ENCODE measurements around the gene RAD18.

Gene RAD18

DNA sequence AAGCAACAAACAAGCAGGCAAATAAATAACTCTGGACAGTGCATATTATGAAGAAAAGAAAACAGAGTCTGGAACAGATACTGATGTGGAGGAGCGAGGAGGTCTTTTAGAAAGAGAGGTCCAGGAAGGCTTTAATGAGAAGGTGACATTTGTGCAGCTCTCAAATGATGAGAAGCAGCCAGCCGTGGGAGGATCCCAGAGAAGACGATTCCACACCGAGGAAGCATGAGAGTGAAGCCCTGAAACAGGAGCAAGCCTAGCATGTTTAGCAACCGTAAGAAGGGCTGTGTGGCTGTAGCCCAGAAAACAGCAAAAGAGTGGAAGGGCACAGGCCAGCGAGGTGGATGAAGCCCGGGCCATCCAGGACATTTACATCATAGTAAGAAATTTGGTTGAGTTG lies 93.1 kb downstream of the RAD18 start:
- no peaks in the 10 kb centered on the region for H3K9me2 ChIP-seq (ENCODE audit: low read depth, low read length)
- no peaks in the 10 kb centered on the region for H3K9me3 ChIP-seq (ENCODE audit: low read length)
- no peak overlapping the region for H3K27ac ChIP-seq (ENCODE audit: low read depth, low read length, poor library complexity, severe bottlenecking)
- H3K9ac ChIP-seq (ENCODE audit: low read length): no peak overlapping the region
- H4K20me1 ChIP-seq (ENCODE audit: insufficient read depth, low read length): no peaks in the 10 kb centered on the region
- H2AFZ ChIP-seq (ENCODE audit: low read length): no peak overlapping the region
- no peak overlapping the region for H3K4me3 ChIP-seq (ENCODE audit: low read depth, low read length, poor library complexity, severe bottlenecking)
- H3K27me3 ChIP-seq (ENCODE audit: insufficient read depth, low read length): no peaks in the 10 kb centered on the region
- H3K79me2 ChIP-seq (ENCODE audit: insufficient read depth, low read length): no peaks in the 10 kb centered on the region
- no peaks in the 10 kb centered on the region for H3K36me3 ChIP-seq (ENCODE audit: insufficient read depth, low read length)
- TF ChIP-seq EZH2 (IDR thresholded peaks at IDR 0.05; ENCODE audit: borderline replicate concordance, low read length) (no peak), CTCF (IDR thresholded peaks at IDR 0.05; ENCODE audit: low read length) (no peak)
- no peaks in the 10 kb centered on the region for H3K4me1 ChIP-seq (ENCODE audit: insufficient read depth, low read length, severe bottlenecking)
- no peak overlapping the region for H3K4me2 ChIP-seq (ENCODE audit: low read length)
- H3F3A ChIP-seq (ENCODE audit: insufficient read depth, low read length): no peaks in the 10 kb centered on the region

DNA sequence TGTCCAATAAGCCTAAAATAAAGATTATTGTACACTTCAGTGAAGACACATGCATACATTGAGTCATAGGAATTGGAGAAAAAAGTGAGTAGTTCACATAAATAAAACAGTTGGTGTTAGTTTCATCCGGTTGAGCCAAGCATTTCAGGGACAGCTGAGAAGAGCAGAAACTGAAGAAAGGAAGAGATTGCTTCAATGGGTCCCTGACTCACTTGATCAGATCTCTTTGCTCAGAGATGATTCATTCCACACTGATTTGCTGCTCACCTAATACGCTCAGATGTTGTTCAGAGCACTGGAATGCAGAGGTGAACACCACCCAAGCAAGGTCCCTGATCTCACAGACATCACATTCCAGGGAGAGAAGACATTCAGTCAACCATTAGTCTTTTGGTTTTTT lies 93.7 kb downstream of the RAD18 start:
- Histone ChIP-seq H3K79me2 (ENCODE audit: insufficient read depth, low read length) (no peaks in the 10 kb centered on the region), H2AFZ (ENCODE audit: low read length) (no peak overlapping the region), H3K4me1 (ENCODE audit: insufficient read depth, low read length, severe bottlenecking) (no peaks in the 10 kb centered on the region), H3K27ac (ENCODE audit: low read depth, low read length, poor library complexity, severe bottlenecking) (no peak overlapping the region), H3K36me3 (ENCODE audit: insufficient read depth, low read length) (no peaks in the 10 kb centered on the region), H3K4me3 (ENCODE audit: low read depth, low read length, poor library complexity, severe bottlenecking) (no peak overlapping the region), H4K20me1 (ENCODE audit: insufficient read depth, low read length) (no peaks in the 10 kb centered on the region), H3K27me3 (ENCODE audit: insufficient read depth, low read length) (no peaks in the 10 kb centered on the region), H3F3A (ENCODE audit: insufficient read depth, low read length) (no peaks in the 10 kb centered on the region), H3K4me2 (ENCODE audit: low read length) (no peak overlapping the region), H3K9ac (ENCODE audit: low read length) (no peak overlapping the region), H3K9me2 (ENCODE audit: low read depth, low read length) (no peaks in the 10 kb centered on the region), H3K9me3 (ENCODE audit: low read length) (no peaks in the 10 kb centered on the region)
- no peak for TF ChIP-seq EZH2 (IDR thresholded peaks at IDR 0.05; ENCODE audit: borderline replicate concordance, low read length)
- no peak for TF ChIP-seq CTCF (IDR thresholded peaks at IDR 0.05; ENCODE audit: low read length)

- Histone ChIP-seq H3K4me1 (ENCODE audit: insufficient read depth, low read length, severe bottlenecking) (no peaks in the 10 kb centered on the region), H3K79me2 (ENCODE audit: insufficient read depth, low read length) (no peaks in the 10 kb centered on the region), H3K9ac (ENCODE audit: low read length) (no peak overlapping the region), H3F3A (ENCODE audit: insufficient read depth, low read length) (no peaks in the 10 kb centered on the region), H2AFZ (ENCODE audit: low read length) (no peak overlapping the region), H3K27ac (ENCODE audit: low read depth, low read length, poor library complexity, severe bottlenecking) (no peak overlapping the region), H3K36me3 (ENCODE audit: insufficient read depth, low read length) (no peaks in the 10 kb centered on the region), H3K9me2 (ENCODE audit: low read depth, low read length) (no peaks in the 10 kb centered on the region), H4K20me1 (ENCODE audit: insufficient read depth, low read length) (no peaks in the 10 kb centered on the region), H3K4me3 (ENCODE audit: low read depth, low read length, poor library complexity, severe bottlenecking) (no peak overlapping the region), H3K27me3 (ENCODE audit: insufficient read depth, low read length) (no peaks in the 10 kb centered on the region), H3K4me2 (ENCODE audit: low read length) (no peak overlapping the region), H3K9me3 (ENCODE audit: low read length) (no peaks in the 10 kb centered on the region)
- TF ChIP-seq EZH2 (IDR thresholded peaks at IDR 0.05; ENCODE audit: borderline replicate concordance, low read length): no peak
- TF ChIP-seq CTCF (IDR thresholded peaks at IDR 0.05; ENCODE audit: low read length): no peak
Measured at GRCh38 chr3:8868996-8869395, 94.3 kb downstream of the RAD18 start.

Data from OCI-LY1 (cell line).